H1 (cell line): ENCODE measurements around the gene FOXD3. TPM values are rescaled to one million over a fixed set of nuclear protein-coding genes. Genes with fewer than 3 reads are reported as not detected.

Experiments used
- CTCF ChIA-PET: fragments of 300-600 bp; sonication (Branson Sonifier 250); formaldehyde crosslinking; loops from one replicate; lab custom pipeline; 2021; ENCODE audit not compliant: partially characterized antibody; lab: Charles Lee
- POLR2A ChIA-PET: fragments of 300-600 bp; sonication (Branson Sonifier 250); formaldehyde crosslinking; loops from one replicate; lab custom pipeline; 2021; ENCODE audit warnings: inconsistent platforms; ENCODE audit not compliant: partially characterized antibody; lab: Charles Lee
- DNase-seq, 2 experiments: peaks; one replicate each; pipeline versions ENCODE4 v3.0.0 to v3.0.0-alpha.2; 2010 to 2022; ENCODE audit warnings: low spot score in 2 of 2, low read depth in 1 of 2, mixed read lengths in 1 of 2
- FAIRE-seq: peaks from 2 replicates; lab custom pipeline; 2011; peaks lifted over from hg19 to GRCh38; lab: Jason Lieb, UNC
- H2AFZ ChIP-seq: 2 replicates; pipeline ENCODE4 v1.8.1; 2012; ENCODE audit warnings: low read length, inconsistent platforms
- H2AK5ac ChIP-seq: 2 replicates; pipeline ENCODE4 v1.6.1; 2013; ENCODE audit warnings: low read depth, low read length
- H2BK120ac ChIP-seq: replicated peaks from 2 replicates; pipeline ENCODE3; 2013; ENCODE audit warnings: low read depth, low read length, inconsistent platforms
- H2BK12ac ChIP-seq: 2 replicates; pipeline ENCODE4 v1.6.1; 2013; ENCODE audit warnings: low read depth, low read length
- H2BK15ac ChIP-seq: 2 replicates; pipeline ENCODE4 v1.6.1; 2013; ENCODE audit warnings: low read length
- H2BK20ac ChIP-seq: 2 replicates; pipeline ENCODE4 v1.6.1; 2013; ENCODE audit warnings: low read length
- H2BK5ac ChIP-seq: 2 replicates; pipeline ENCODE4 v1.6.1; 2013; ENCODE audit warnings: low read depth, low read length
- H3K14ac ChIP-seq: 2 replicates; pipeline ENCODE4 v1.6.1; 2013; ENCODE audit warnings: inconsistent platforms; ENCODE audit not compliant: insufficient read length
- H3K18ac ChIP-seq: 2 replicates; pipeline ENCODE4 v1.6.1; 2013; ENCODE audit warnings: low read length; ENCODE audit errors: extremely low read depth
- H3K23ac ChIP-seq: 2 replicates; pipeline ENCODE4 v1.6.1; 2013; ENCODE audit warnings: inconsistent platforms; ENCODE audit not compliant: insufficient read length
- H3K23me2 ChIP-seq: 2 replicates; pipeline ENCODE4 v1.6.1; 2013; ENCODE audit warnings: low read depth, low read length
- H3K27ac ChIP-seq: 2 replicates; pipeline ENCODE4 v1.6.1; 2011; ENCODE audit warnings: low read depth, low read length, inconsistent platforms
- H3K27me3 ChIP-seq, 4 experiments: replicated peaks in 1 of 4; 1 replicate in 1 of 4; 2 replicates in 3 of 4; pipeline versions ENCODE4 v1.6.1 to v1.8.1; 2011 to 2013; ENCODE audit warnings: low read length in 3 of 4, mild to moderate bottlenecking in 3 of 4, inconsistent platforms in 2 of 4, mixed read lengths in 2 of 4, moderate library complexity in 1 of 4; ENCODE audit not compliant: control insufficient read depth in 3 of 4, insufficient read depth in 3 of 4; ENCODE audit errors: extremely low read depth in 1 of 4
- H3K36me3 ChIP-seq, 4 experiments: 2 replicates each; pipeline versions ENCODE4 v1.6.1 to v1.8.1; 2011 to 2013; ENCODE audit warnings: mild to moderate bottlenecking in 4 of 4, low read length in 3 of 4, moderate library complexity in 2 of 4, control low read depth in 1 of 4, inconsistent platforms in 1 of 4; ENCODE audit not compliant: insufficient read depth in 4 of 4, control insufficient read depth in 2 of 4
- H3K4ac ChIP-seq: replicated peaks from 2 replicates; pipeline ENCODE3; 2013; ENCODE audit warnings: low read length, low read depth, mixed read lengths, inconsistent platforms; ENCODE audit not compliant: insufficient read length
- H3K4me1 ChIP-seq, 4 experiments: replicated peaks in 1 of 4; 1 replicate in 1 of 4; 2 replicates in 3 of 4; pipeline versions ENCODE4 v1.6.1 to v1.8.1; 2011 to 2013; ENCODE audit warnings: low read length in 3 of 4, inconsistent platforms in 2 of 4, mixed read lengths in 1 of 4; ENCODE audit not compliant: insufficient read depth in 4 of 4, control insufficient read depth in 3 of 4
- H3K4me2 ChIP-seq, 2 experiments: 2 replicates each; pipeline versions ENCODE4 v1.6.1 to v1.8.1; 2011 to 2013; ENCODE audit warnings: low read depth in 2 of 2, low read length in 2 of 2, control low read depth in 1 of 2, inconsistent platforms in 1 of 2, mild to moderate bottlenecking in 1 of 2; ENCODE audit not compliant: insufficient read depth in 1 of 2
- H3K4me3 ChIP-seq, 4 experiments: fragments of 200-600, 300-600 bp in 1 of 4; sonication (generic), shearing (Covaris generic), sonication (Bioruptor Twin) in 1 of 4; 2 replicates each; pipeline versions ENCODE4 v1.5.1 to v1.8.1; 2011 to 2016; ENCODE audit warnings: low read length in 4 of 4, low read depth in 3 of 4, control low read depth in 2 of 4, inconsistent platforms in 2 of 4, mild to moderate bottlenecking in 2 of 4, mixed read lengths in 1 of 4, moderate library complexity in 1 of 4; ENCODE audit not compliant: insufficient read depth in 2 of 4; ENCODE audit errors: extremely low read depth in 1 of 4
- H3K56ac ChIP-seq: replicated peaks from 2 replicates; pipeline ENCODE3; 2013; ENCODE audit warnings: low read depth, mild to moderate bottlenecking, mixed read lengths, low read length, inconsistent platforms; ENCODE audit not compliant: insufficient read length
- H3K79me1 ChIP-seq: 2 replicates; pipeline ENCODE4 v1.6.1; 2013; ENCODE audit warnings: low read depth, low read length, control low read depth
- H3K79me2 ChIP-seq, 2 experiments: 2 replicates each; pipeline versions ENCODE4 v1.6.1 to v1.8.1; 2012 to 2013; ENCODE audit warnings: low read length in 2 of 2, mild to moderate bottlenecking in 2 of 2, inconsistent platforms in 1 of 2; ENCODE audit not compliant: insufficient read depth in 2 of 2, control insufficient read depth in 1 of 2
- H3K9ac ChIP-seq, 4 experiments: replicated peaks in 1 of 4; 1 replicate in 1 of 4; 2 replicates in 3 of 4; pipeline versions ENCODE4 v1.6.1 to v1.8.1; 2011 to 2013; ENCODE audit warnings: low read depth in 3 of 4, low read length in 3 of 4, control low read depth in 2 of 4, mild to moderate bottlenecking in 2 of 4, moderate library complexity in 2 of 4, inconsistent platforms in 1 of 4; ENCODE audit errors: extremely low read depth in 1 of 4
- H3K9me3 ChIP-seq, 2 experiments: 2 replicates each; pipeline versions ENCODE4 v1.6.1 to v1.8.1; 2012 to 2013; ENCODE audit warnings: mild to moderate bottlenecking in 2 of 2, moderate library complexity in 2 of 2, control low read depth in 1 of 2, inconsistent platforms in 1 of 2, low read depth in 1 of 2, low read length in 1 of 2, mixed read lengths in 1 of 2; ENCODE audit not compliant: insufficient read depth in 2 of 2
- H4K20me1 ChIP-seq, 2 experiments: replicated peaks in 1 of 2; 2 replicates each; pipeline versions ENCODE3 to v1.8.1; 2011 to 2013; ENCODE audit warnings: inconsistent platforms in 2 of 2, low read length in 2 of 2, mild to moderate bottlenecking in 1 of 2; ENCODE audit not compliant: insufficient read depth in 2 of 2, control insufficient read depth in 1 of 2
- H4K5ac ChIP-seq: 2 replicates; pipeline ENCODE4 v1.6.1; 2013; ENCODE audit warnings: low read length, low read depth, mixed read lengths, inconsistent platforms; ENCODE audit not compliant: insufficient read length
- H4K8ac ChIP-seq: 2 replicates; pipeline ENCODE4 v1.8.0; 2013; ENCODE audit warnings: mild to moderate bottlenecking, moderate library complexity, low read length, inconsistent platforms; ENCODE audit not compliant: insufficient read depth; ENCODE audit errors: extremely low read depth
- H4K91ac ChIP-seq: replicated peaks from 2 replicates; pipeline ENCODE3; 2013; ENCODE audit warnings: low read length, mixed read lengths, inconsistent platforms; ENCODE audit not compliant: insufficient read length
- CBX8 ChIP-seq: fragments of 300-800, 300-1000 bp; sonication (generic); IDR thresholded peaks from 2 replicates; pipeline ENCODE4 v1.7.1; 2016; ENCODE audit warnings: low read depth, low read length, borderline replicate concordance
- TBP ChIP-seq: IDR thresholded peaks from 2 replicates; pipeline ENCODE4 v1.6.1; 2011; ENCODE audit warnings: low read depth, low read length, improper control_type of control experiment
- WGBS, 2 experiments: shearing (Covaris generic) in 1 of 2; methylation state at CpG; one replicate each; pipeline versions ENCODE4 v1.1.6 to v1.1.7; 2013 to 2015; ENCODE audit warnings: low lambda C conversion rate in 2 of 2, mixed read lengths in 2 of 2, inconsistent platforms in 1 of 2, low coverage in 1 of 2, missing lambda C conversion rate in 1 of 2; ENCODE audit not compliant: insufficient replicate concordance in 2 of 2, insufficient coverage in 1 of 2, insufficient read length in 1 of 2; ENCODE audit errors: extremely low coverage in 1 of 2, missing lambda C conversion rate in 1 of 2; 5-methylcytosine and 5-hydroxymethylcytosine counted together
- polyA plus RNA-seq, 7 experiments: library from polyadenylated mRNA; depleted of rRNA in 3 of 7; stranded (reverse) in 5 of 7; unstranded in 2 of 7; fragments of >200 nt in 5 of 7; fragments of 200-250 nt in 2 of 7; gene quantifications; 1 replicate in 5 of 7; 2 replicates in 1 of 7; 4 replicates in 1 of 7; pipeline versions ENCODE4 v1.2.1 to v1.2.3, GENCODE V29; 2011 to 2013; ENCODE audit warnings: missing spikeins in 2 of 7, mixed read lengths in 2 of 7
- total RNA-seq: library from RNA; stranded (reverse); fragmentation: NEBNext Ultra II Directional; extraction: Animal tissue kit (Norgen Biotek cat#: 25700); gene quantifications from 2 replicates; pipeline ENCODE4 v1.2.1, GENCODE V29; 2021

FOXD3 gene
- total and polyA plus RNA-seq, 2 of the 8 experiments (the other 6 are each of a cell fraction or from before 2014, with no cell fraction given): 8.7 to 33.7 TPM

DNA sequence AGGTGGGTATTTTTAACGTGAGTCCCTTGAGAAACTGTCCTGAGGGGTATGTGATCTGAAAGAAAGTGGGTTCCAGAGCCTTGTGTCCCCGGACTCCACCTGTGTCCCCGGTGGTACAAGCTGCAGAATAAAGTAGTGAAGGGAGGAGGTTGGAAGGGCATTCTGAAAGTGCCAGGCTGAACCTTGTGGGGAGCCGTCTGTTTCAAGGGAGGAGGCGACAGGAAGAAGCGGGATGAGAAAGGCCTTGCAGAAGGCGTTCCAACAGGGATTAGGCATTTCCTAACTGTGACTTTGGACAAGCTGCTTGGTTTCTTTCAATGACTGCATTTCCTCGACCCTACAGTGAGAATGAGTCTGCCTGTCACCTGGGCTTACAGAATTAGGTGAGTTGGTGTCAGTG lies 5.8 kb downstream of the FOXD3 start:
- Histone ChIP-seq H3K4me1 (peaks cover 6 to 41% (median 18%) of the 10 kb centered on the region in 4 experiments), H2BK12ac (no peak overlapping the region), H2AFZ (no peak overlapping the region), H4K5ac (no peak overlapping the region), H4K20me1 (peaks cover 0 to 2% of the 10 kb centered on the region in 2 experiments), H2BK20ac (no peak overlapping the region), H3K23me2 (peaks cover 22% of the 10 kb centered on the region), H3K56ac (no peak overlapping the region), H3K27ac (no peak overlapping the region), H3K79me1 (no peaks in the 10 kb centered on the region), H2AK5ac (no peak overlapping the region), H3K23ac (no peak overlapping the region), H3K4ac (no peak overlapping the region), H3K14ac (no peak overlapping the region), H3K4me3 (peak overlapping the region in 1 of 4 experiments; percentile 34; a peak in 1 of 8 replicates), H2BK15ac (no peak overlapping the region), H3K27me3 (peaks cover 0 to 74% (median 43%) of the 10 kb centered on the region in 4 experiments; a peak in 5 of 7 replicates), H3K9me3 (no peaks in the 10 kb centered on the region), H4K8ac (no peak overlapping the region), H3K18ac (no peak overlapping the region), H2BK120ac (no peak overlapping the region), H3K79me2 (peaks cover 0 to 16% of the 10 kb centered on the region in 2 experiments; a peak in 3 of 4 replicates), H2BK5ac (no peak overlapping the region), H3K4me2 (peak overlapping the region; percentile 20 to 94; a peak in 2 of 4 replicates), H3K36me3 (no peaks in the 10 kb centered on the region), H3K9ac (no peak overlapping the region), H4K91ac (no peak overlapping the region)
- 42% methylated on average over 8 of the region's 8 CpGs; no CpG with 5 or more reads in 1 of the 2 experiments for WGBS, 2 experiments
- DNase-seq (no peak), FAIRE-seq (no peak)
- CTCF ChIA-PET: interaction anchor here (0.6 to 6.5 kb wide), 22 partner anchors 8 to 368 kb away, joined by 3 to 71 read pairs (median 6); partner anchors contain the start of gene ALG6
- no peak for TF ChIP-seq CBX8
- 0 out of 2 replicates have a peak, but pooled peaks have one; percentile 0 for TF ChIP-seq TBP
- POLR2A ChIA-PET: interaction anchor here (1.2 to 5.5 kb wide), 3 partner anchors 9 to 118 kb away, joined by 4 to 32 read pairs (median 8); no protein-coding TSS in a partner anchor
